Heart left ventricle (tissue), 16 donors: Measurements from ENCODE around the gene GRIP1. TPM values are rescaled to one million over a fixed set of nuclear protein-coding genes. Genes with fewer than 3 reads are reported as not detected.

Experiments used
- ATAC-seq, 4 donors: fragments of 200-7000 bp; cut with Tn5 transposase; one replicate each; pipeline ENCODE4 v1.9.1; 2020 to 2022; ENCODE audit warnings: moderate library complexity in 4 of 4, mild to moderate bottlenecking in 3 of 4, moderate number of reproducible peaks in 1 of 4
- DNase-seq, 5 donors: peaks; one replicate each; pipeline ENCODE4 v3.0.0-alpha.2; 2020
- H3K27ac ChIP-seq, 12 donors: fragments of 200-600 bp; sonication (generic) in 4 of 12; one replicate each; pipeline versions ENCODE4 v1.5.0 to v1.8.0; 2016 to 2022; ENCODE audit warnings: mild to moderate bottlenecking in 2 of 12
- H3K27me3 ChIP-seq, 9 donors: fragments of 200-600 bp; sonication (generic) in 2 of 9; one replicate each; pipeline versions ENCODE4 v1.5.1 to v1.8.0; 2016 to 2022; ENCODE audit warnings: mild to moderate bottlenecking in 3 of 9
- H3K36me3 ChIP-seq, 9 donors: fragments of 200-600 bp; sonication (generic) in 2 of 9; one replicate each; pipeline versions ENCODE4 v1.5.0 to v1.8.0; 2018 to 2022; ENCODE audit warnings: mild to moderate bottlenecking in 2 of 9
- H3K4me1 ChIP-seq, 12 donors: fragments of 200-600 bp; sonication (generic) in 4 of 12; one replicate each; pipeline versions ENCODE4 v1.5.0 to v1.8.0; 2016 to 2022; ENCODE audit warnings: mild to moderate bottlenecking in 3 of 12
- H3K4me3 ChIP-seq, 12 donors: fragments of 200-600 bp; sonication (generic) in 4 of 12; one replicate each; pipeline versions ENCODE4 v1.5.0 to v1.8.0; 2017 to 2022; ENCODE audit warnings: mild to moderate bottlenecking in 9 of 12, moderate library complexity in 4 of 12
- H3K9me3 ChIP-seq, 12 donors: fragments of 200-600 bp; sonication (generic) in 4 of 12; one replicate each; pipeline versions ENCODE4 v1.5.0 to v1.8.0; 2016 to 2022; ENCODE audit warnings: mild to moderate bottlenecking in 1 of 12
- CTCF ChIP-seq, 12 donors: fragments of 200-600 bp; sonication (generic) in 4 of 12; IDR thresholded peaks; one replicate each; pipeline versions ENCODE4 v1.5.0 to v1.8.0; 2018 to 2022; ENCODE audit warnings: antibody characterized with exemption in 12 of 12, mild to moderate bottlenecking in 5 of 12
- POLR2A ChIP-seq, 2 donors: fragments of 450-650 bp; IDR thresholded peaks; one replicate each; pipeline ENCODE4 v1.6.1; 2017; ENCODE audit warnings: antibody characterized with exemption in 2 of 2, mild to moderate bottlenecking in 2 of 2, moderate library complexity in 2 of 2
- WGBS, 4 donors: extraction: QIAGEN DNeasy Blood & Tissue Kit in 2 of 4; methylation state at CpG; one replicate each; pipeline versions ENCODE4 v1.1.5 to v1.1.7; 2013 to 2018; 5-methylcytosine and 5-hydroxymethylcytosine counted together
- intact Hi-C, 10 donors: fragments of 100-400 bp; cut with DNase I; formaldehyde crosslinking; loops; one replicate each; pipeline versions ENCODE4 v1.11.1 to v1.14.2; 2022
- polyA plus RNA-seq, 2 donors: library from polyadenylated mRNA; stranded (reverse); fragments of 200-250 nt; gene quantifications; one replicate each; pipeline ENCODE4 v1.2.3, GENCODE V29; 2013
- total RNA-seq, 9 donors: library from RNA; depleted of rRNA in 2 of 9; stranded (reverse); fragments of >200 nt in 2 of 9; fragmentation: NEBNext Ultra II Directional in 3 of 9; extraction: Animal tissue kit (Norgen Biotek cat#: 25700) in 3 of 9; gene quantifications; one replicate each; pipeline versions ENCODE4 v1.1.0 to v1.2.4, GENCODE V29; 2016 to 2023
- donor health status: ischemic (EF 13 %, LVEDD 7.1; RV severe dilation, severe dysfunction).
- donor health status: healthy with polysubstance abuse.
- donor health status: DM: no; HTN: yes; CAD: no.
- donor health status: DM: no; HTN: no; CAD: no.
- donor health status: ischemic (EF 25% LVEDD 6.9; RV normal size, moderate dysfunction).
- donor health status: ischemic (EF 25% LVEDD 5.7; RV mildly dilated, moderate dysfunction).
- donor health status: healthy.
- donor health status: DM: yes; HTN: yes; CAD: no.
- donor health status: ischemic (EF 35%, LVEDD 5.7; RV mildly dilated, moderate dysfunction).
- donor health status: nonischemic (EF 11% LVEDD 7.7; RV severe dilation, severe dysfunction).
- donor health status: DM: yes; HTN: yes; CAD: no.
- donor health status: PGD.
- donor health status: ischemic (EF 29% LVEDD 5.4; RV normal size, mild dysfunction).
- donor health status: nonischemic (EF 23%, LVEDD 6.1; RV moderate dilation, normal function).

GRIP1 gene
- total and polyA plus RNA-seq, 11 donors, result 0.30 to 8.4 (median 1.5) TPM

GRCh38 chr12:66417217-66417616, 261.7 kb downstream of the GRIP1 start:
- H3K4me3 ChIP-seq, result no peak overlapping the region
- H3K4me1 ChIP-seq, result no peaks in the 10 kb centered on the region
- H3K27me3 ChIP-seq, result peaks cover 0 to 5% (median 0%) of the 10 kb centered on the region in 9 donors
- no peak for TF ChIP-seq CTCF (IDR thresholded peaks at IDR 0.05)
- no peak for TF ChIP-seq POLR2A (IDR thresholded peaks at IDR 0.05)
- DNase-seq (no peak), ATAC-seq (no peak)
- WGBS, 4 donors, result 60 to 76% (median 69%) methylated on average over 1 of the region's 1 CpG
- intact Hi-C loops, result no loop called here
- no peaks in the 10 kb centered on the region for H3K36me3 ChIP-seq
- no peak overlapping the region for H3K27ac ChIP-seq
- peaks cover 0 to 4% (median 0%) of the 10 kb centered on the region in 12 donors for H3K9me3 ChIP-seq

GRCh38 chr12:66409195-66409871, 269.5 kb downstream of the GRIP1 start:
- TF ChIP-seq POLR2A (IDR thresholded peaks at IDR 0.05) (no peak), CTCF (IDR thresholded peaks at IDR 0.05) (peak; percentile 52 to 79 (median 70))
- WGBS, 4 donors, result 63 to 71% (median 65%) methylated on average over 4 of the region's 4 CpGs
- intact Hi-C loops, result loop anchor here in 9 of 10 donors (5.0 to 10.0 kb wide), 7 partner anchors 57 to 285 kb away; no protein-coding TSS in a partner anchor
- Histone ChIP-seq H3K27me3 (peaks cover 0 to 5% (median 0%) of the 10 kb centered on the region in 9 donors), H3K36me3 (no peaks in the 10 kb centered on the region), H3K4me1 (no peaks in the 10 kb centered on the region), H3K9me3 (peaks cover 0 to 4% (median 0%) of the 10 kb centered on the region in 12 donors), H3K4me3 (no peak overlapping the region), H3K27ac (no peak overlapping the region)
- peak in 2 of 4 donors; percentile 39 to 49 for ATAC-seq
- DNase-seq, result no peak

- no peak overlapping the region for H3K4me3 ChIP-seq
- intact Hi-C loops, result loop anchor here in 9 of 10 donors (5.0 to 10.0 kb wide), 7 partner anchors 53 to 281 kb away; no protein-coding TSS in a partner anchor
- ATAC-seq (no peak), DNase-seq (no peak)
- H3K27me3 ChIP-seq, result no peaks in the 10 kb centered on the region
- H3K4me1 ChIP-seq, result no peaks in the 10 kb centered on the region
- no peaks in the 10 kb centered on the region for H3K9me3 ChIP-seq
- H3K36me3 ChIP-seq, result no peaks in the 10 kb centered on the region
- H3K27ac ChIP-seq, result no peak overlapping the region
- TF ChIP-seq POLR2A (IDR thresholded peaks at IDR 0.05) (no peak), CTCF (IDR thresholded peaks at IDR 0.05) (no peak)
These were observed 273.5 kb downstream of the GRIP1 start for GRCh38 chr12:66405395-66405794.

GRCh38 chr12:66403746-66404145, 275.1 kb downstream of the GRIP1 start:
- Histone ChIP-seq H3K9me3 (no peaks in the 10 kb centered on the region), H3K27me3 (no peaks in the 10 kb centered on the region), H3K27ac (no peak overlapping the region), H3K4me3 (no peak overlapping the region), H3K4me1 (peaks cover 0 to 16% (median 3%) of the 10 kb centered on the region in 12 donors), H3K36me3 (no peaks in the 10 kb centered on the region)
- ATAC-seq (no peak), DNase-seq (peak in 1 of 5 donors; percentile 26)
- TF ChIP-seq CTCF (IDR thresholded peaks at IDR 0.05) (no peak), POLR2A (IDR thresholded peaks at IDR 0.05) (no peak)
- intact Hi-C loops, result loop anchor here in 2 of 10 donors (10.0 kb wide), 2 partner anchors 259 to 279 kb away; no protein-coding TSS in a partner anchor
